ENCODE measurements around the gene SCN9A.

GRCh38 chr2:166410828-166411472 lies 35.2 kb upstream of the SCN9A start:
- TF ChIP-seq, protein P1, sequence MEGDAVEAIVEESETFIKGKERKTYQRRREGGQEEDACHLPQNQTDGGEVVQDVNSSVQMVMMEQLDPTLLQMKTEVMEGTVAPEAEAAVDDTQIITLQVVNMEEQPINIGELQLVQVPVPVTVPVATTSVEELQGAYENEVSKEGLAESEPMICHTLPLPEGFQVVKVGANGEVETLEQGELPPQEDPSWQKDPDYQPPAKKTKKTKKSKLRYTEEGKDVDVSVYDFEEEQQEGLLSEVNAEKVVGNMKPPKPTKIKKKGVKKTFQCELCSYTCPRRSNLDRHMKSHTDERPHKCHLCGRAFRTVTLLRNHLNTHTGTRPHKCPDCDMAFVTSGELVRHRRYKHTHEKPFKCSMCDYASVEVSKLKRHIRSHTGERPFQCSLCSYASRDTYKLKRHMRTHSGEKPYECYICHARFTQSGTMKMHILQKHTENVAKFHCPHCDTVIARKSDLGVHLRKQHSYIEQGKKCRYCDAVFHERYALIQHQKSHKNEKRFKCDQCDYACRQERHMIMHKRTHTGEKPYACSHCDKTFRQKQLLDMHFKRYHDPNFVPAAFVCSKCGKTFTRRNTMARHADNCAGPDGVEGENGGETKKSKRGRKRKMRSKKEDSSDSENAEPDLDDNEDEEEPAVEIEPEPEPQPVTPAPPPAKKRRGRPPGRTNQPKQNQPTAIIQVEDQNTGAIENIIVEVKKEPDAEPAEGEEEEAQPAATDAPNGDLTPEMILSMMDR (IDR thresholded peaks at IDR 0.05; ENCODE audit: insufficient read depth, low read depth, low read length), result no peak
- TF ChIP-seq EZH2 (IDR thresholded peaks at IDR 0.05; ENCODE audit: insufficient read depth, low read length), result no peak
